Thyroid gland (tissue), 4 donors: ENCODE results near the gene GRIK4. TPM values are rescaled to one million over a fixed set of nuclear protein-coding genes. Genes with fewer than 3 reads are reported as not detected.

Source experiments
- DNase-seq, 2 donors: peaks; one replicate each; pipeline ENCODE4 v3.0.0-alpha.2; 2019
- H3K27ac ChIP-seq, 3 donors: fragments of 200-600 bp; sonication (generic); 1 replicate in 2 of 3; 2 replicates in 1 of 3; pipeline ENCODE4 v1.5.1; 2016 to 2019; ENCODE audit warnings: mild to moderate bottlenecking in 1 of 3, moderate library complexity in 1 of 3
- H3K27me3 ChIP-seq: fragments of 200-600 bp; sonication (generic); one replicate; pipeline ENCODE4 v1.5.1; 2019
- H3K36me3 ChIP-seq, 2 donors: fragments of 200-600 bp; sonication (generic); one replicate each; pipeline ENCODE4 v1.5.1; 2016 to 2019
- H3K4me1 ChIP-seq, 2 donors: fragments of 200-600 bp; sonication (generic); one replicate each; pipeline ENCODE4 v1.5.1; 2017 to 2019
- H3K4me3 ChIP-seq, 3 donors: fragments of 200-600 bp; sonication (generic); replicated peaks in 1 of 3; 1 replicate in 2 of 3; 2 replicates in 1 of 3; pipeline ENCODE4 v1.5.1; 2016; ENCODE audit warnings: mild to moderate bottlenecking in 1 of 3
- H3K9me3 ChIP-seq: fragments of 200-600 bp; sonication (generic); one replicate; pipeline ENCODE4 v1.5.1; 2017
- CTCF ChIP-seq, 6 experiments: fragments of 200-600 bp in 3 of 6; fragments of 450-650 bp in 3 of 6; sonication (generic) in 3 of 6; IDR thresholded peaks; one replicate each; pipeline ENCODE4 v1.5.1; 2016 to 2019; ENCODE audit warnings: antibody characterized with exemption in 6 of 6, mild to moderate bottlenecking in 2 of 6, inconsistent platforms in 1 of 6, moderate library complexity in 1 of 6
- POLR2A ChIP-seq, 2 donors: fragments of 450-650 bp; IDR thresholded peaks; one replicate each; pipeline ENCODE4 v1.6.1; 2017; ENCODE audit warnings: antibody characterized with exemption in 2 of 2, mild to moderate bottlenecking in 2 of 2, moderate library complexity in 1 of 2
- WGBS, 2 donors: methylation state at CpG; one replicate each; pipeline ENCODE4 v1.1.5; 2017; 5-methylcytosine and 5-hydroxymethylcytosine counted together
- intact Hi-C: fragments of 100-400 bp; cut with DNase I; formaldehyde crosslinking; loops from one replicate; pipeline ENCODE4 v1.15.1; 2023
- total RNA-seq, 4 donors: library from RNA; depleted of rRNA; stranded (reverse); fragments of >200 nt; gene quantifications; one replicate each; pipeline ENCODE4 v1.2.3, GENCODE V29; 2016

The GRIK4 gene
- total RNA-seq, 4 donors from 2014 or later = 0.54 to 3.7 (median 0.99) TPM

- no peaks in the 10 kb centered on the region for H3K27me3 ChIP-seq
- no peaks in the 10 kb centered on the region for H3K9me3 ChIP-seq
- H3K36me3 ChIP-seq = no peaks in the 10 kb centered on the region
- H3K4me1 ChIP-seq = peaks cover 7 to 11% of the 10 kb centered on the region in 2 donors
- DNase-seq = no peak
- intact Hi-C loops = no loop called here
- no peak overlapping the region for H3K27ac ChIP-seq
- no peak overlapping the region for H3K4me3 ChIP-seq
- no peak for TF ChIP-seq CTCF (IDR thresholded peaks at IDR 0.05)
- TF ChIP-seq POLR2A (IDR thresholded peaks at IDR 0.05) = no peak
- 73 to 74% methylated on average over 12 of the region's 12 CpGs for WGBS, 2 donors
Observed at GRCh38 chr11:120746836-120747609, 235.5 kb downstream of the GRIK4 start.

- Histone ChIP-seq H3K4me3 (no peak overlapping the region), H3K27me3 (no peaks in the 10 kb centered on the region), H3K27ac (no peak overlapping the region), H3K4me1 (peaks cover 7 to 11% of the 10 kb centered on the region in 2 donors), H3K36me3 (no peaks in the 10 kb centered on the region), H3K9me3 (no peaks in the 10 kb centered on the region)
- 41 to 48% methylated on average over 12 of the region's 12 CpGs for WGBS, 2 donors
- TF ChIP-seq CTCF (IDR thresholded peaks at IDR 0.05) (no peak), POLR2A (IDR thresholded peaks at IDR 0.05) (no peak)
- intact Hi-C loops = no loop called here
- peak; percentile 41 to 47 for DNase-seq
Observed at GRCh38 chr11:120747850-120748814, 236.6 kb downstream of the GRIK4 start.

- no peak overlapping the region for H3K4me3 ChIP-seq
- no peak overlapping the region for H3K27ac ChIP-seq
- 85 to 100% methylated on average over 4 of the region's 4 CpGs for WGBS, 2 donors
- DNase-seq = no peak
- TF ChIP-seq CTCF (IDR thresholded peaks at IDR 0.05) = no peak
- TF ChIP-seq POLR2A (IDR thresholded peaks at IDR 0.05) = no peak
- peaks cover 7 to 11% of the 10 kb centered on the region in 2 donors for H3K4me1 ChIP-seq
- no peaks in the 10 kb centered on the region for H3K36me3 ChIP-seq
- H3K27me3 ChIP-seq = no peaks in the 10 kb centered on the region
- intact Hi-C loops = no loop called here
- no peaks in the 10 kb centered on the region for H3K9me3 ChIP-seq
Observed at GRCh38 chr11:120749395-120749794, 237.8 kb downstream of the GRIK4 start.

GRCh38 chr11:120750647-120751549 lies 239.3 kb downstream of the GRIK4 start:
- Histone ChIP-seq H3K4me3 (no peak overlapping the region), H3K36me3 (no peaks in the 10 kb centered on the region), H3K4me1 (peaks cover 7 to 11% of the 10 kb centered on the region in 2 donors), H3K27ac (no peak overlapping the region), H3K9me3 (no peaks in the 10 kb centered on the region), H3K27me3 (no peaks in the 10 kb centered on the region)
- 78 to 85% methylated on average over 12 of the region's 12 CpGs for WGBS, 2 donors
- intact Hi-C loops = no loop called here
- DNase-seq = no peak
- no peak for TF ChIP-seq POLR2A (IDR thresholded peaks at IDR 0.05)
- TF ChIP-seq CTCF (IDR thresholded peaks at IDR 0.05) = no peak
